GM18907 (cell line): ENCODE measurements around the gene MSX2.

Source experiments
- ATAC-seq: cut with Tn5 transposase; IDR thresholded peaks from one replicate; pipeline ENCODE4 v1.9.1; 2021; ENCODE audit warnings: mild to moderate bottlenecking, moderate library complexity; ENCODE audit not compliant: unreplicated experiment

The MSX2 gene

DNA sequence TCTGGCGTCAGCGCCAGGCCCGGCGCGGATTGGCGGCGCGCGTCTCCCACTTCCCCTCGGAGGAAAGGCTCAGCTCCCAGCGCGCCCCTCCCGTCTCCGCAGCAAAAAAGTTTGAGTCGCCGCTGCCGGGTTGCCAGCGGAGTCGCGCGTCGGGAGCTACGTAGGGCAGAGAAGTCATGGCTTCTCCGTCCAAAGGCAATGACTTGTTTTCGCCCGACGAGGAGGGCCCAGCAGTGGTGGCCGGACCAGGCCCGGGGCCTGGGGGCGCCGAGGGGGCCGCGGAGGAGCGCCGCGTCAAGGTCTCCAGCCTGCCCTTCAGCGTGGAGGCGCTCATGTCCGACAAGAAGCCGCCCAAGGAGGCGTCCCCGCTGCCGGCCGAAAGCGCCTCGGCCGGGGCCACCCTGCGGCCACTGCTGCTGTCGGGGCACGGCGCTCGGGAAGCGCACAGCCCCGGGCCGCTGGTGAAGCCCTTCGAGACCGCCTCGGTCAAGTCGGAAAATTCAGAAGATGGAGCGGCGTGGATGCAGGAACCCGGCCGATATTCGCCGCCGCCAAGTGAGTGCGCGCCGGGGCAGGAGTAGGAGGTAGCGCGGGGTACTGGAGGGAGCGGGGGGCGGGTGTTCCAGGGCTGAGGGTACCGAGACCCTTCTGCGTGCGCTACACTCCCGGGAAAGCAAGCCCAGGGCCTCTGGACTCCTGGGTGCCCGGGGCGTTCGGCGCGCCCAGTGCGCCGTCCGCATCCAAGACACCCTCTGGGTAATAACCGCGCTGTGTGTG, at the start of gene MSX2:
Gene MSX2 (plus strand): TSS at position 99 of the 777 bp plus-strand sequence. CDS start 78 bp downstream, at position 177.
- no peak for ATAC-seq

DNA sequence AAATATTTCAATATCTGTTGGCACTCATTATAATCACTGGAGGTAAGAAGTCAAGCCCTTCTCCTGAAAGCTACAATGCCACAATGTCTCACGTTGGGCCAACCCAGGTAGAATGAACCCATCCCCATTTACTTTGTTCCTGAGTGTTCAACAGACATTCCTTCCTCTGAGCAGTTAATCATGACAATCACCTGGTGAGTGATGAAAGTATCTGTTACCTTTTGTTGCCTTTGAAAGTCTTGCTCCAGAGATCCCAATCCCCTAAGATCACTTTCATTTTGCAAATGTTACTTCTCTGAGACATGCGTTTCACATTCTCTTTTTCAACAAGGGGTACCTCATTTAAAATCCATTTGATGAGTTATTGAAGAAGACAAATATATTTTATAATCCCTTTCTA, 49.3 kb upstream of the MSX2 start:
- ATAC-seq = no peak

DNA sequence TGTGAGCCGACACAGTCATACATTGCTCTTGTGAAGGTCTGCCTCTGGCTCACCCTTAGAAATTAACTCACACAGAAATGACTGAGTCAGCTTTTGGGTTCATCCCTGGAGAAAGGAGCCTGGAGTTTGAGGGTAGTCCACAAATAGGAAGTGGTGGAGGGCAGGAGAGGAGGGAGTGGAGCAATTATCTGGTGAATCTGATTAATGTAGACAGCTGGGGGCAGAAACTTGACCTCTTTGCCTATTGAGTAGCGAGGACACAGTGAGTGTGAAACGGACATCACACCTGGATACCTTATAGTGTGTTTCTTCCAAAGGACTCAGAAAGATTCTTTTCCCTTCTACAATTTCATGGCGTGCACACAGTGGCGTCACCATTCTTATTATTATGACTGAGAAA, 48.5 kb upstream of the MSX2 start:
- no peak for ATAC-seq

DNA sequence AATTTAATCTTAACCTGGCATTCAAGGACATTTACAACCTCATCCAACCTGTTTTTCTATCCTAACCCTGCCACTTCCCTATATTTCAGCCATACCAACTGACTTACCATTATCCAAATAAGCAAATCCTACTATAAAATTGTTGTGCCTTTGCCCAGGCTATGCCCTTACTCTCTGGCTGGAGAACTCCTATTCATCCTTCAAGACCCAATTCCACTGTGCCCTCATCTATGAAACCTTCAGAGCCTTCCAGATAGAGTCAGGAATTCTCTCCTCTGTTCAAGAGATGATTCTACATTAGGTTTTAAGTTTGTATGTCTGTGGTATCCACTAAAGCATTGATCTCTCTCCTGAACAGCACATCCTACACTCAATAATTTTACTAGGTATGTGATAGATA, 46.3 kb upstream of the MSX2 start:
- no peak for ATAC-seq

DNA sequence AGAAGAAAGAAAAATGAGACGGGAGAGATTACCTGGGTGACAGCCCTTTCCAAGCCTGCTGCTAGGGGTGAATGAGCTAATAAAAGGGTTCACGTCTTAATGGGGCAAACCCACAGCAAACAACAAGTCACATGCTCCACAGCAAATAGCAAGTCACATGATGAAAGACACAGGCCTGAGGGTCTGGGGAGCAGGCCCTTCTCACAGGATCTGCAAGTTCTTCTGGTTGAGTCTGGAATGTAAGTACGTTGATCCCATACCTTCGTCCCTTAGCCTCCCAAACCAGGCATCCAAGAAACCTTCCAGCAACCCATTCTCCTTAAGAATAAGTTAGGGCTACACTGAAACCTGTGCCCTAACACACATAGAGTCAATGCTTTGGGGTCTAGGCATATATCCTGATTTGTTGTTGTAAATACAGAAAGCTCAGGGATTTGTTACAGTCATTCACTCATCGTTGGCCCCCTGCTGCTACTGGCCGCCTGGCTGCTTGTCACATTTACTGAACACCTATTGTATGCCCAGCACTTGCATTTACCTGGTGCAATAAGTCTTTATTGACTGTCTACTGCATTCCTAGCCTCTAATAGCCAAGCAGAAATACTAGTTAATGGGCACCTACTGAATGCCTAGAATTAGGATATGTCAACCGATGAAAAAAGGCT, 43.3 kb upstream of the MSX2 start:
- ATAC-seq = no peak

DNA sequence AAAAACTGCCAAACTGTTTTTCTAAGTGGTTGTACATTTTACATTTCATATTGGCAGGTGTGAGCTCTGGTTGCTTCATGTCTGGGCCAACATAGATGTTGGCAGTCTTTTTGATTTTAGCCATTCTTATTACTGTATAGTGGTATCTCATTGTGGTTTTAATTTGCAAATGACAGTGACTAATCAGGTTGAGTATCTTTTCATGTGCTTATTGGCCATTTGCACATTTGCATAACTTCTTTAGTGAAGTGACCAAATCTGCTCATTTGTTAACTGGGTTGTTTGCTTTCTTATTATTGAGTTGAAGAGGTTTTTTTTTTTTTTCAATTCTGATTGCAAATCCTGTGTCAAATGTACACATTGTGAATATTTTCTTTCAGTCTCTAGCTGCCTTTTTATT, 36.9 kb upstream of the MSX2 start:
- no peak for ATAC-seq

DNA sequence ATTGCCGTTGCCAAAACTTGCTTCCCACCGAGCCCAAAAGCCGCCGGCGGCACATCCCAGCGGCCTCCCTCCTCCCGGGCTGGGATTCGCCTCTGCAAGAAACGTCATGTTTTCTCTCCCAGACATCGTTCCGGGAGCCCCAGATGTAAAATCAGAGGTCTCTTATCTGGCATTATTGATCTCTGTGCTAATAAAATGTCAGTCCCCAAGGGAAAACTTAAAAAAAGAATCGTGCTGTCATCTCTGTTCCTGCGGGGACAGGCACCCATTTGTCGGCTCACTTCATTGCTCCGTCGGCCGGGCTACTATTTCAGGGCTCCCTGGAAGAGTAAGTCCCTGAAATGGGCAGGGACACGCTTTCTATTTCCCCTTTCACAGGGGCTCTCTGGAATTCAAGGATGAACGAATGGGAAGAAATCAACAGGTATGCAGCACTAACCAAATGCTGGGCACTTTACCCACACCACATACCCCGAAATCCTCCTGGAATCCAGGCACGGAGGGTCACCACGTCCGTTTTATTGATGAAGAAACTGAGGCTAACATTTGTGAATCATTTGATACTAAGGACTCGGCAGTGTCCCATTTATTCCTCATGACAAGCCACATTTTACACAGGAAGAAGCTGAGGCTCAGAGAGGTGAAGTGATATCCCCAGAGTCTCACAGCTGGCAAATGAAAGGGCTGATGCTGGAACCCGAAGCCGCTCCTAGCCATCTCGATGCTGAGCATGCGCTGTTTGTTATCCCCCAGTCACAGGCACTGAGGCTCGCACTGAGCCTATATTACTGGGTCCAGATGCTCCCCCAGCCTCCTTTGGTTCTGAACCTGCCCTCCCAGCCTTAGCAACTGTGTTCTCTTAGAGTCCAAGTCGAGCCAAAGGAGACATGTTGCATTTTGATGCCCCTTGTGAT, 35.7 kb upstream of the MSX2 start:
- ATAC-seq = no peak

DNA sequence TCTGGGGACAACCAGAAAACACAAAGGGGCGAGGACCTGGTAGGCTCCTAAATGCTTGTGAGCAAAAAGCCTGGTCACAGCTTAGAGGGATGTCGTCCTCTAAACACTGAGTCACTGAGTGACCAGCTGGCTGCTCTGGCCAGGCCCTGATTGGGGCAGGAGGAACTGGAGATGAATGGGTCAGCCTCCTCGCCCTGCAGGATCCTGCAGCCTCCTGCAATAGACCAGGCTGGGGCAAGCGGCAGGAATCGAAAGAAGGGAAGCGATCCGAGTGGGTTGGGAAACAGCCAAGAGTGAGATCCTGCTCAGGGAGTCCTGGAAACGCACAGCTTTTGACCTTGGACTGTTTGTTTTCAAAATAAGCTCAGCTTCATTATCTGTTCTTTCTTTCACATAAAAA, 34.1 kb upstream of the MSX2 start:
- no peak for ATAC-seq

DNA sequence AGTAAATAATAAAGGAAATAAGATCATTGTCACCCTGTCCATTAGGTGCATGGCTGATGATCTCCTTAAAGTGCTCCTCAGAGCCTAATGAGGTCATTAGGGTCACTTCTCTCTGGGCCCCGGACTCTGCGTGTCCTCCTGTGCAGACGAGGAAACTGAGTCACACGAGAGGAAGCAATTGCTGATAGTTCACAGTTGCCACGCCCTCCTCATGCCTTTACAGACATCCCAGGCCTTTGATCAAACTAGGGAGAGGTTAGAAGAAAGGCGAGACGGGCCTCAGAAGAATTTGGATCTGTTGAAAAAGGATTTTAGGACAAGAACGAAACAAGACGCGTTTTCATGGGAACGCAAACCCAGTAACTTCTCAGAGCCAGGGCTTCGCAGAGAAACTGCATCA, 32.0 kb upstream of the MSX2 start:
- ATAC-seq = no peak

DNA sequence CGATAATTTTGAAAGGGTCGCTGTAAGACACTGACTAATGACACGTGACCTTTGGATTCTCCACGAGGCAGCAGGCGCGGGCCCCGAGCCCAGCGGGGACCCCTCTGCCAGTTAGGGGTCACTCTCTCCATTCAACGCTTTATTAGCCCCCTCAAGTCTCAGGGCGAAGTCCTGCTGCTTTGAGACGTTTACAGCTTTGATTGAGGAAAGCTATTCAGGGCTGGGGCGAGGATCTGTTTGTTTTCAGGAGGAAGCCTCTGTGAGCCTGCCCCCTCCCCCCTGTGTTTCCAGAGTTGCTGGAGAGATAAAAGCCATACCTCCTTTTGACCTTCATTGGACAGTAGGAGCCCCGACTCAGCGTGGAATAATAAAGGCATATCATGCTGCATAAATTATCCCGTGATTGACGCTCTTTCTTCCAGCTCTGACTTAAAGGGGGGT, 31.4 kb upstream of the MSX2 start:
- ATAC-seq = no peak

DNA sequence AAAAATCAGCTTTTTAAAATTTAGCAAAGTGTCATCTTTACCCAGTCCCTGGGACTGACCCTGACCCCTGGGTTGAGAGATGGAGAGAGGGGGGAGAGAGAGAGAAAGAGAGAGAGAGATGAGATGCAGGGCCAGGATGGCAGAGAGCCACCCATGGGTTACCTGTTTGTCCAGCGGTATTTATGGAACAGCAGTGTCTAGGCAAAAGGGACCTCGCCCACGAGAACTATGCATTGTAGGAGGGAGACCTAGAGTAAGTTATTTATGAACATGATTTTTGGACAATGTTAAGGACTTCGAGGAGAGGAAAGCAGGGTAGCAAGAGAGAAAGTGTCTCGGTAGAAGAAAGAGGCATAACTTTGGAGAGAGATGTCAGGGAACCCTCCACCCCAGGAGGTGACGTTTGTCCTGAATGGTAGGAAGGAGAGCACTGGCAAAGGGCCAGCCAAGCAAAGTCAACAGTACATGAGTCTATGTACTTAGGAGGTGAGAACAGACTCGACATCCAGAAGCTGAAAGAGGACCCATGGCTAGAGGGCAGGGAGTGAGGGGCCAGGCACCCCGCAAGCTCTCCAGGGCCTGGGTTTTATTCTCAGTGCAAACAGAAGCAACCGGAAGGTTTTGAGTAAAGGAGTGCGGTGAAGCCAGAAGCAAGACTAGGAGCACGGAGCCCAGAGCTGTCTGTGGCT, 30.5 kb upstream of the MSX2 start:
- no peak for ATAC-seq

DNA sequence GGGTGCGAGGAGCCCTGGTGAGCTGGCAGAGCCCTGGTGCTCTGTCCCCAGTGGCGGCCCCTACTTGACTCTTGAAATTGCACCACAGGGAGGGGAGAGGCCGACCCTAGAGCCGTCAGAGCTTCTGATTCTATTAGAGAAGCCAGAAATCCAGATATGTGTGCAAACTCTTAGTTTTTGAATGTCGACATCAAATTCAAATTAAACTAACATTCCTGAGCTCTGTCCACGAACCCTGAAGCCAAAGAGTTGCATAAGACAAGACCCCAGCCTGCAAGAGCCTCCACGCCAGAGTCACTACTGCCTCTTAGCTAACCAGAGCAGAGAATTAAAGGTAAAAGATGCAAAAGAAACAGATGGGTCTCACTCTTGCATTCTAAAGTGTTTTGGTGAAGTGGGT, 29.8 kb upstream of the MSX2 start:
- ATAC-seq = no peak

DNA sequence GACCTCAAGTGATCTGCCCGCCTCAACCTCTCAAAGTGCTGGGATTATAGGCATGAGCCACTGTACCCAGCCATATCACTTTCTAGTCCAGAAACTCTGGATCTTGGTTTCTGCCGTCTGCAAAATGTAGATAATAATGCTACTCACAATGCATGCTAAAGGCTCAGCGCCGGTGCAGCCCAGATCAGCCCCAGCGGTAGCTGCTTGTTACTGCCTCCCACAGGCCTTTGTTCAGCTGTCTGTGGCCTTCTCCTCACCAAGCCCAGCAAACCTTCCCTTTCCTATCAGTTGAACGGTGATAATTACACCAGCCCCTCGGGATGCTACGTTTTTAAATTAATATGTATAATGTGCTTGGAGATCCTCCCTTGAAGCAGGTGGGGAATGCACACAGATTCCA, 26.2 kb upstream of the MSX2 start:
- no peak for ATAC-seq

DNA sequence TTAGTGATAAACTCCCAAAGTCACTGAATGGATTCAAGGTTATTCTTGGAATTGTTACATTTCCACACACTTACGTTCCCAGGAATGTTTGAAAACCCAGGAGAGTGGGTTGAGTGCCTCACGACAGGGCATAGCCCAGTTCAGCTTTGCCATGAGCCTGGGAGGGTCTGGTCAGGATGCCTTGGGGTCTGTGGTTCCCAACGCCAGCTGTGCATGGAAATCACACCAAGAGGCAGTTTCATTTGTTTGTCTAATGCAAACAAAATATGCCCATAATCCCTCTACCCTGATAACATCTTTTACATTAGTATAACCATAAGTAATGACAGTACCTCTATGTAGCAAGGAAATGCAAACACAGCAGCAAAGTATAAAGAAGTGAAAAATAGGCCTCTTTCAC, 25.3 kb upstream of the MSX2 start:
- no peak for ATAC-seq

DNA sequence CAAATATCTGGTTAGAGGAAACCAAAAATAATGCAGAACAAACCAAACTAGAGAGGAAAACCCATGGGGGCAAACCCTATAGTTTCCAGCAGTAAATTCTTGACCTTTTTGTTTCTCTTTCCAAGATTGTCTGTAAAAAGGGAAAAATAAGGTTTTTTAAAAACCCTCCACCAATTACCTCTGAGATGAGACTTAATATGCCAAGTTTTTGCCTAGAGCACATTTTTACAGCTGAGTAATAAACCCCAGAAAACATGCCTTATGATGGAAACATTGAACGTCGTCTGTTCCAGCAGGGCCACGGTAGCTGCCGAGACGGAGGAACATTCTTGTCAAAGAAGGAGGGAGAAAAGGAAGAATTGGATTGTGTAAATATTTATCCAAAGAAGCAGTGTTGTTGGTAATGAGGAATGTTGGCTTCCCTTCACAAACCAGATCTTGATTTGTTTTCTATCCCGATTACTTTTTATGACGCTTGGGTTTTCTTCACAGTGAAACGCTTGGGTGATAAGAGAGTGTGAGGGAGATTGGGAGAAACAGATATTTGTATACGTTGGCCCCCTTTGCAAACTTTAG, 17.3 kb upstream of the MSX2 start:
- ATAC-seq = no peak

DNA sequence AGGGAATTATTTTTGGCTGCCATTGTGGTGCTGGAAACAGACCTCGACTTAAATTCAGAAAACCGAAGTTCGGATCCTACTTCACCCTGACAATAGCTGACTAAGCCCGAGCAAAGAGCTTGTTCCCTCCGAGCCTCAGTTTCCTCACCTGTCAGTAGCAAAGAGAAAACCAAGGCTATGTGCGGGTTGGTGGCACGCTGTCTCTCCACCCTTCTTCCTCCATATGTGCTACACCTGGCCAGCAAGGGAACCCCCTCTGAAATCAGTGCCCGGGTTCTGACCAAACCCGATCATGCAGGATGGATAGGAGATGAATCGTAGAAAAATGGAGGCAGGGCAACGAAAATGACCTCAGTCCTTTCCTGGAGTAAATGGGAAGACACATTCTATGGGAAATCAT, 16.7 kb upstream of the MSX2 start:
- no peak for ATAC-seq

DNA sequence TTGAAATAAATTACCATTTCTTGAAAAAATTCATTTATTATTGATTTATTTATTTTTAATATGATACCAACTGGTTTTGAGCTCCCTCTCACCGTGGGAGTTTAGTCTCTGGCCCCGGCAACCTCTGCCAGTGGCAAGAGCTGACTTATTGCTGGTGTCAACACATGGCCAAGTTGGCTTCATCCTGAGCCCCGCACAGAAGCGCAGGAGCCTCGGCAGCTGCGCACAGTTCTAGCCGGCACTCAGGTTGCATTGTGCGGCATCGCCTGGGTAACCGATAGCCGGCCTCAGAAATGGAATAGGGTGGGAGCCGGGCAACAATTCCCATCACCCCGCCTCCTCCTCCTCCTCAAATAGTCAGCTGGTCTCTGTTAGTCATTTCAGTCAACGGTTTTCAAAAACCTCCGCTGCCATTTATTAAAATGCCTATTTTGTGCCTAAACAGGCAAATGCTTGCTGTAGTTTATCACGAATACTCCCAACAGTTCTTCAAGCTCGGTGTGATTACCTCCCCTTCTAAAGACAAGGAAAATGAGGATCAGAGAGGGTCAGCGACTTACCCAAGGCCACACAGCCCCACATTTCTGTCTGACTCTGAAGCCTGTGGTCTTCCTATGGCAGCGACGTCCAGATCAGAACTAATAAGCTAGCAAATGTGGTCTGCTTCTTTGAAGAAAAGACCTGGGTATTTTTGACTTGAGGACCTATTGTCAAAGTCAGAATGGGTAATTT, 15.7 kb upstream of the MSX2 start:
- ATAC-seq = no peak

DNA sequence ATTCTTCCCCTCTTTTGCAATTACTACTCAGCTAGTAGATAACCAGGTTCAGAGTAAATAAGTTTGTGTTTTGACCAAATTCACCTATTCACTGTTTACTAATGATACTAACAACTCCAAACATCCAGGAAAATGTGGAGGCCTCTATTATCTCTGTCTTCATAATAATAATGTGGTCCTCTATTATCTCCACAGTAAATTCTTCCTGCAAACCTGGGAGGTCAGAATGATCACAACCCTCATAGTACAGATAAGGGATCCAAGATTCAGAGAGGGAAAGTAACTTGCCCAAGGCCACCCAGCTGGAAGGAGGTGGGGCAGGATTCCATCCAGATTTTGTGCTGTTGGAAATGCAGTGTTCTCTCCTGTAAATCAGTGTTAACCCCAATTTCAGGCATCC, 9.6 kb upstream of the MSX2 start:
- ATAC-seq = no peak

DNA sequence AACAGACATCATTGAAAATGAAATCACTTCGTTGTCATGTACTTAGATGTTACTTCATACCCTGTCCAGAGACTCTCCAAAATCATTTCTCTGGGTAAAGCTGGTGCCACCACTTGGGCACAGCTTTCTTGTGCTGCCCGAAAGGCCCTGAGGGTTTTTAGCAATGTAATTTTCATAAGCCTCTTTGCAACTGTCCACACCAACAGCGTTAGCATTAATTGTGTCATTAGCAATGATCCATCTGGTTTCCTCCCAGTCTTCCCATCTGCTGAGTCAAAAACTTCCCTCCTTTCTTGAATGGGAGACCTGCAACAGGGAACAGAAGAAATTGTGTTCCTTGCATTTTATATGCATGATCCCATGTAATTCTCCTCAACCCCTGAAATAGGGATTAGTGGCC, 8.6 kb upstream of the MSX2 start:
- no peak for ATAC-seq

DNA sequence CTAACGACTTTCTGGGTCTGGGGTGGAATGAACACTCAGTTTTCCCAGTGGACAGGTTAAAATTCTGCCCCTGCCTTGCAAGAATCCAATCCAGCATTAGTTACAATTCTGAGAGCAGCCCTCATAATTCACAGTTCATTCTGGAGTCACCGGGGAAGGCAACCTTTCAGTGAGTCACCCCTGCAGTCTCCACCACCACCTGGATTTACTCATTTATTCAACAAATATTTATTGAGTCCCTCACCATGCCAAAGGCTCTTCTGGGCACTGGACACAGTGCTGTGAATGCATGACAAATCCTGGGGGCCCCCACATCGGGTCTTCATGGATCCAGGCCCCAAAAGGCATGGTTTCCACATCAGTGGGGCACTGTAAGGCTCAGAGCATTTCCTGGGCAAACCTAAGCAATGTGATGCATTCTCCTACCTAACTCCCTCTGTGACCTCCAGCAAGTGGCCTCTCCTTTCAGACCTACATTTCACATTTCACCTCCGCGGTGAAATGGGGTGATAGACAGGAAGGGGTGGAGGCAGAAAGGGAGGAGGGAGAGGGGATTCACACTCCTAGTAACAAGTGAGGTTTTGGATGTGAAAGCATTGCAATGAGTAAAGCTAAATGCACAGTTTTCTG, 6.4 kb upstream of the MSX2 start:
- no peak for ATAC-seq
